SU-DHL-6 (cell line): ENCODE results near the gene NOP53.
"Not testable (repeated sequence)": the region's sequence is repeated elsewhere in the genome, so short reads cannot be mapped to it uniquely, and the experiment has no call there.

ENCODE experiments used
- H2AFZ ChIP-seq: fragments of 200-600 bp; sonication (generic); 2 replicates; pipeline ENCODE4 v1.6.1; 2014; ENCODE audit warnings: low read depth, mild to moderate bottlenecking, moderate library complexity, mixed read lengths, antibody characterized with exemption, low read length; ENCODE audit not compliant: severe bottlenecking
- H3F3A ChIP-seq: fragments of 200-600 bp; shearing (Covaris generic); 2 replicates; pipeline ENCODE4 v1.6.0; 2016; ENCODE audit warnings: antibody characterized with exemption, mild to moderate bottlenecking; ENCODE audit not compliant: insufficient read depth
- H3K27ac ChIP-seq: fragments of 200-600 bp; sonication (generic); 2 replicates; pipeline ENCODE4 v1.5.1; 2016; ENCODE audit warnings: low read depth, mild to moderate bottlenecking, low read length, moderate library complexity, mixed read lengths
- H3K27me3 ChIP-seq: fragments of 200-600 bp; sonication (generic), shearing (Covaris generic); 2 replicates; pipeline ENCODE4 v1.6.0; 2014; ENCODE audit warnings: mild to moderate bottlenecking, low read length
- H3K36me3 ChIP-seq: fragments of 200-600 bp; sonication (generic); 2 replicates; pipeline ENCODE4 v1.6.1; 2014; ENCODE audit warnings: mild to moderate bottlenecking, low read length, mixed read lengths
- H3K4me2 ChIP-seq: fragments of 300-600, 200-600 bp; shearing (Covaris generic), sonication (generic); 2 replicates; pipeline ENCODE4 v1.6.0; 2014; ENCODE audit warnings: low read length, low read depth, mild to moderate bottlenecking; ENCODE audit not compliant: poor library complexity, severe bottlenecking
- H3K4me3 ChIP-seq: fragments of 200-600 bp; sonication (generic); 2 replicates; pipeline ENCODE4 v1.5.1; 2014; ENCODE audit warnings: antibody characterized with exemption, low read length, mild to moderate bottlenecking, mixed read lengths; ENCODE audit not compliant: insufficient read depth, poor library complexity, severe bottlenecking
- H3K79me2 ChIP-seq: fragments of 200-600 bp; sonication (generic); 2 replicates; pipeline ENCODE4 v1.6.1; 2014; ENCODE audit warnings: mild to moderate bottlenecking, low read length, moderate library complexity; ENCODE audit not compliant: insufficient read depth
- H3K9ac ChIP-seq: fragments of 200-600 bp; sonication (generic); 2 replicates; pipeline ENCODE4 v1.7.0; 2014; ENCODE audit warnings: mild to moderate bottlenecking, low read length
- H3K9me2 ChIP-seq: fragments of 200-600 bp; sonication (generic); replicated peaks from 2 replicates; pipeline ENCODE4 v1.6.1; 2014; ENCODE audit warnings: low read length; ENCODE audit not compliant: insufficient read depth
- H3K9me3 ChIP-seq: fragments of 200-600 bp; sonication (generic); 2 replicates; pipeline ENCODE4 v1.6.1; 2014; ENCODE audit warnings: low read length, mixed read lengths; ENCODE audit not compliant: insufficient read depth
- H4K20me1 ChIP-seq: fragments of 200-600 bp; sonication (generic); 2 replicates; pipeline ENCODE4 v1.6.1; 2014; ENCODE audit warnings: low read depth, mild to moderate bottlenecking, antibody characterized with exemption, low read length, moderate library complexity, mixed read lengths
- EZH2phosphoT487 ChIP-seq: fragments of 200-600 bp; sonication (generic), shearing (Covaris generic); conservative IDR thresholded peaks from 2 replicates; pipeline ENCODE4 v1.6.1; 2018; ENCODE audit warnings: mild to moderate bottlenecking, antibody characterized with exemption, low read length, moderate library complexity, mixed read lengths
- TF ChIP-seq, protein P1 (sequence below): fragments of 200-600 bp; sonication (generic); IDR thresholded peaks from one replicate; pipeline ENCODE4 v1.5.1; 2017; ENCODE audit warnings: antibody characterized with exemption, mild to moderate bottlenecking, low read length, moderate library complexity; ENCODE audit not compliant: insufficient read depth, poor library complexity, severe bottlenecking

The NOP53 gene

GRCh38 chr19:47769534-47769933 lies 24.2 kb downstream of the NOP53 start:
- H3K9me3 ChIP-seq = no peaks in the 10 kb centered on the region
- no peaks in the 10 kb centered on the region for H3K79me2 ChIP-seq
- H3K4me3 ChIP-seq = no peak overlapping the region
- H3F3A ChIP-seq = peaks cover 3% of the 10 kb centered on the region; the same call in 1 of the 2 replicates
- no peaks in the 10 kb centered on the region for H3K9me2 ChIP-seq
- H2AFZ ChIP-seq = no peak overlapping the region
- H3K4me2 ChIP-seq = no peak overlapping the region
- H3K36me3 ChIP-seq = no peaks in the 10 kb centered on the region
- no peaks in the 10 kb centered on the region for H3K27me3 ChIP-seq
- no peak overlapping the region for H3K9ac ChIP-seq
- no peak for TF ChIP-seq EZH2phosphoT487
- TF ChIP-seq, protein P1, sequence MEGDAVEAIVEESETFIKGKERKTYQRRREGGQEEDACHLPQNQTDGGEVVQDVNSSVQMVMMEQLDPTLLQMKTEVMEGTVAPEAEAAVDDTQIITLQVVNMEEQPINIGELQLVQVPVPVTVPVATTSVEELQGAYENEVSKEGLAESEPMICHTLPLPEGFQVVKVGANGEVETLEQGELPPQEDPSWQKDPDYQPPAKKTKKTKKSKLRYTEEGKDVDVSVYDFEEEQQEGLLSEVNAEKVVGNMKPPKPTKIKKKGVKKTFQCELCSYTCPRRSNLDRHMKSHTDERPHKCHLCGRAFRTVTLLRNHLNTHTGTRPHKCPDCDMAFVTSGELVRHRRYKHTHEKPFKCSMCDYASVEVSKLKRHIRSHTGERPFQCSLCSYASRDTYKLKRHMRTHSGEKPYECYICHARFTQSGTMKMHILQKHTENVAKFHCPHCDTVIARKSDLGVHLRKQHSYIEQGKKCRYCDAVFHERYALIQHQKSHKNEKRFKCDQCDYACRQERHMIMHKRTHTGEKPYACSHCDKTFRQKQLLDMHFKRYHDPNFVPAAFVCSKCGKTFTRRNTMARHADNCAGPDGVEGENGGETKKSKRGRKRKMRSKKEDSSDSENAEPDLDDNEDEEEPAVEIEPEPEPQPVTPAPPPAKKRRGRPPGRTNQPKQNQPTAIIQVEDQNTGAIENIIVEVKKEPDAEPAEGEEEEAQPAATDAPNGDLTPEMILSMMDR = no peak
- no peaks in the 10 kb centered on the region for H4K20me1 ChIP-seq
- H3K27ac ChIP-seq = no peak overlapping the region

DNA sequence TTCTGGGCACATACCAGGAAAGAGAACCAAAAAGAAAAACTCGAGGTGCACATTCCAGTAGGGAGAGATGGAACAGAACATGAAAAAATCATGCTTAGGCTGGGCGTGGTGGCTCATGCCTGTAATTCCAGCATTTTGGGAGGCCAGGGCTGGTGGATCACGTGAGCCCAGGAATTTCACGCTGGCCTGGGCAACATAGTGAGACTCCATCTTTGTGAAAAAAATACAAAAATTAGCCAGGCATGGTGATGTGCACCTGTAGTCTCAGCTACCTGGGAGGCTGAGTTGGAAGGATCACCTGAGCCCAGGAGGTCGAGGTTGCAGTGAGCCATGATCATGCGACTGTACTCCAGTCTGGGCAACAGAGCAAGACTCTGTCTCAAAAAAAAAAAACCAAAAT lies 25.9 kb downstream of the NOP53 start:
- H4K20me1 ChIP-seq, H3K4me2 ChIP-seq, H3K79me2 ChIP-seq, H3K9ac ChIP-seq, H3F3A ChIP-seq, H3K27ac ChIP-seq, H3K9me3 ChIP-seq, H3K9me2 ChIP-seq, H3K4me3 ChIP-seq, H2AFZ ChIP-seq, H3K36me3 ChIP-seq, H3K27me3 ChIP-seq: not testable (repeated sequence)

DNA sequence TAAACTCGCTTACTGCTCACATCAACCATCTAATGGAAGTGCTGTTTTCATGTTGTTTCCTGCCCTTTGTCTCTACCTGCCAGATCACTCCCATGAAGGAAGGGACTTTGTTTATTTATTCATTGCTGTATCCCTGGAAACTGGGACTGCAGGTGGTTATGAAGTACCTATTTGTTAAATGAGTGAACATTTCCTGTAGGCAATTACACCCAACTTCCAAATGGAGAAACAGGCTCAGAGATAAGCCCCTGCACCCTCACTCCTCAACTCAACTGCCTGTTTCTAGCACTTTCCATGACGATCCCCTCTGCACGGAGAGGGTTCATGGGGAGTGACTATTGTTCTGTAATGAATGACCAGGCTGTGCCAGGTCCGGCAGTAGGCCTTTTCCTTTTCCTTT lies 31.2 kb downstream of the NOP53 start:
- no peaks in the 10 kb centered on the region for H4K20me1 ChIP-seq
- H3K27ac ChIP-seq = no peak overlapping the region
- H2AFZ ChIP-seq = no peak overlapping the region
- TF ChIP-seq EZH2phosphoT487 = no peak
- TF ChIP-seq, protein P1 = no peak
- no peaks in the 10 kb centered on the region for H3K27me3 ChIP-seq
- H3K79me2 ChIP-seq = no peaks in the 10 kb centered on the region
- no peak overlapping the region for H3K4me3 ChIP-seq
- no peaks in the 10 kb centered on the region for H3K36me3 ChIP-seq
- H3F3A ChIP-seq = no peaks in the 10 kb centered on the region
- no peaks in the 10 kb centered on the region for H3K9me2 ChIP-seq
- no peak overlapping the region for H3K9ac ChIP-seq
- no peaks in the 10 kb centered on the region for H3K9me3 ChIP-seq
- H3K4me2 ChIP-seq = no peak overlapping the region

GRCh38 chr19:47777245-47778048 lies 32.1 kb downstream of the NOP53 start:
- not testable (repeated sequence) for H3F3A ChIP-seq, H3K79me2 ChIP-seq, H3K9me2 ChIP-seq, H4K20me1 ChIP-seq, H3K36me3 ChIP-seq, H3K9me3 ChIP-seq, H3K27me3 ChIP-seq, H3K27ac ChIP-seq
- H3K4me2 ChIP-seq = peak overlapping the region; percentile 76
- peak overlapping the region; percentile 69; the same call in 1 of the 2 replicates for H3K9ac ChIP-seq
- peak overlapping the region; percentile 64 for H3K4me3 ChIP-seq
- peak overlapping the region; percentile 93 for H2AFZ ChIP-seq
